ENCODE data around the gene NFKB1.

The NFKB1 gene

GRCh38 chr4:102506523-102506922, 5.4 kb downstream of the NFKB1 start:
- H3K9me3 Mint-ChIP-seq: peaks cover 2% of the 10 kb centered on the region
- no peak for DNase-seq
- peaks cover 57% of the 10 kb centered on the region for H3K4me1 Mint-ChIP-seq
- H3K27ac Mint-ChIP-seq: no peak overlapping the region
- H3K4me3 Mint-ChIP-seq: no peak overlapping the region
- no peaks in the 10 kb centered on the region for H3K27me3 Mint-ChIP-seq
- CTCF ChIA-PET: no interaction called here
- peaks cover 52% of the 10 kb centered on the region for H3K36me3 Mint-ChIP-seq

GRCh38 chr4:102511830-102512605, 10.9 kb downstream of the NFKB1 start:
- CTCF ChIA-PET: interaction anchor here (1.0 kb wide), 1 partner anchor 98 kb away, joined by 3 read pairs; no protein-coding TSS in a partner anchor
- Mint-ChIP-seq H3K27ac (no peak overlapping the region), H3K4me3 (no peak overlapping the region), H3K27me3 (no peaks in the 10 kb centered on the region), H3K4me1 (peaks cover 49% of the 10 kb centered on the region), H3K36me3 (peaks cover 64% of the 10 kb centered on the region), H3K9me3 (peaks cover 12% of the 10 kb centered on the region)
- DNase-seq: no peak

- H3K36me3 Mint-ChIP-seq: peaks cover 59% of the 10 kb centered on the region
- H3K4me3 Mint-ChIP-seq: no peak overlapping the region
- H3K9me3 Mint-ChIP-seq: peaks cover 11% of the 10 kb centered on the region
- H3K27me3 Mint-ChIP-seq: no peaks in the 10 kb centered on the region
- peaks cover 49% of the 10 kb centered on the region for H3K4me1 Mint-ChIP-seq
- DNase-seq: no peak
- CTCF ChIA-PET: no interaction called here
- no peak overlapping the region for H3K27ac Mint-ChIP-seq
Measured at GRCh38 chr4:102514298-102514964, 13.3 kb downstream of the NFKB1 start.

GRCh38 chr4:102517753-102518152, 16.6 kb downstream of the NFKB1 start:
- Mint-ChIP-seq H3K4me1 (peaks cover 64% of the 10 kb centered on the region), H3K4me3 (no peak overlapping the region), H3K9me3 (peaks cover 11% of the 10 kb centered on the region), H3K27me3 (no peaks in the 10 kb centered on the region), H3K27ac (peak overlapping the region; percentile 2), H3K36me3 (peaks cover 47% of the 10 kb centered on the region)
- CTCF ChIA-PET: interaction anchor here (1.7 kb wide), 1 partner anchor 11 kb away, joined by 4 read pairs; no protein-coding TSS in a partner anchor
- no peak for DNase-seq

- CTCF ChIA-PET: interaction anchor here (1.5 to 1.7 kb wide), 2 partner anchors 10 to 23 kb away, joined by 4 to 5 read pairs; no protein-coding TSS in a partner anchor
- Mint-ChIP-seq H3K36me3 (peaks cover 45% of the 10 kb centered on the region), H3K4me1 (peaks cover 73% of the 10 kb centered on the region), H3K27ac (peak overlapping the region; percentile 15), H3K4me3 (no peak overlapping the region), H3K9me3 (peaks cover 11% of the 10 kb centered on the region), H3K27me3 (no peaks in the 10 kb centered on the region)
- no peak for DNase-seq
Measured at GRCh38 chr4:102518703-102519131, 17.6 kb downstream of the NFKB1 start.

GRCh38 chr4:102519925-102520324, 18.8 kb downstream of the NFKB1 start:
- H3K27ac Mint-ChIP-seq: no peak overlapping the region
- peaks cover 78% of the 10 kb centered on the region for H3K4me1 Mint-ChIP-seq
- peaks cover 41% of the 10 kb centered on the region for H3K36me3 Mint-ChIP-seq
- H3K27me3 Mint-ChIP-seq: no peaks in the 10 kb centered on the region
- no peak overlapping the region for H3K4me3 Mint-ChIP-seq
- H3K9me3 Mint-ChIP-seq: peaks cover 6% of the 10 kb centered on the region
- no peak for DNase-seq
- CTCF ChIA-PET: interaction anchor here (0.9 kb wide), 1 partner anchor 69 kb away, joined by 3 read pairs; no protein-coding TSS in a partner anchor

- H3K27me3 Mint-ChIP-seq: no peaks in the 10 kb centered on the region
- DNase-seq: no peak
- H3K36me3 Mint-ChIP-seq: peaks cover 41% of the 10 kb centered on the region
- no peak overlapping the region for H3K4me3 Mint-ChIP-seq
- no peak overlapping the region for H3K27ac Mint-ChIP-seq
- peaks cover 2% of the 10 kb centered on the region for H3K9me3 Mint-ChIP-seq
- H3K4me1 Mint-ChIP-seq: peaks cover 87% of the 10 kb centered on the region
- CTCF ChIA-PET: interaction anchor here (1.5 to 2.2 kb wide), 2 partner anchors 89 to 98 kb away, joined by 3 to 8 read pairs; no protein-coding TSS in a partner anchor
Measured at GRCh38 chr4:102521570-102521969, 20.4 kb downstream of the NFKB1 start.

GRCh38 chr4:102522031-102522440, 20.9 kb downstream of the NFKB1 start:
- no peak for DNase-seq
- Mint-ChIP-seq H3K36me3 (peaks cover 37% of the 10 kb centered on the region), H3K27ac (no peak overlapping the region), H3K9me3 (no peaks in the 10 kb centered on the region), H3K4me1 (peaks cover 87% of the 10 kb centered on the region), H3K27me3 (no peaks in the 10 kb centered on the region), H3K4me3 (no peak overlapping the region)
- CTCF ChIA-PET: interaction anchor here (1.5 to 2.2 kb wide), 2 partner anchors 89 to 98 kb away, joined by 3 to 8 read pairs; no protein-coding TSS in a partner anchor

- DNase-seq: no peak
- peaks cover 91% of the 10 kb centered on the region for H3K4me1 Mint-ChIP-seq
- peaks cover 39% of the 10 kb centered on the region for H3K36me3 Mint-ChIP-seq
- CTCF ChIA-PET: interaction anchor here (1.2 to 1.4 kb wide), 2 partner anchors 12 to 22 kb away, joined by 3 to 4 read pairs; no protein-coding TSS in a partner anchor
- no peak overlapping the region for H3K27ac Mint-ChIP-seq
- no peak overlapping the region for H3K4me3 Mint-ChIP-seq
- no peaks in the 10 kb centered on the region for H3K9me3 Mint-ChIP-seq
- H3K27me3 Mint-ChIP-seq: no peaks in the 10 kb centered on the region
Measured at GRCh38 chr4:102524691-102525090, 23.5 kb downstream of the NFKB1 start.

- DNase-seq: no peak
Measured at GRCh38 chr4:102525097-102525496, 23.9 kb downstream of the NFKB1 start.

GRCh38 chr4:102525504-102525903, 24.3 kb downstream of the NFKB1 start:
- DNase-seq: no peak
- no peaks in the 10 kb centered on the region for H3K9me3 Mint-ChIP-seq

More at GRCh38 chr4:102525097-102525496, 23.9 kb downstream of the NFKB1 start:
- Mint-ChIP-seq H3K4me3 (no peak overlapping the region), H3K27me3 (no peaks in the 10 kb centered on the region), H3K36me3 (peaks cover 43% of the 10 kb centered on the region), H3K27ac (no peak overlapping the region), H3K9me3 (no peaks in the 10 kb centered on the region), H3K4me1 (peaks cover 91% of the 10 kb centered on the region)
- CTCF ChIA-PET: interaction anchor here (1.2 to 1.4 kb wide), 2 partner anchors 12 to 22 kb away, joined by 3 to 4 read pairs; no protein-coding TSS in a partner anchor

GRCh38 chr4:102526532-102526931, 25.4 kb downstream of the NFKB1 start:
- no peak for DNase-seq
- Mint-ChIP-seq H3K27ac (no peak overlapping the region), H3K4me1 (peaks cover 92% of the 10 kb centered on the region), H3K36me3 (peaks cover 50% of the 10 kb centered on the region), H3K27me3 (no peaks in the 10 kb centered on the region), H3K9me3 (no peaks in the 10 kb centered on the region), H3K4me3 (no peak overlapping the region)
- CTCF ChIA-PET: no interaction called here

More at GRCh38 chr4:102525504-102525903, 24.3 kb downstream of the NFKB1 start:
- H3K27ac Mint-ChIP-seq: peak overlapping the region; percentile 11
- H3K4me1 Mint-ChIP-seq: peaks cover 92% of the 10 kb centered on the region
- no peak overlapping the region for H3K4me3 Mint-ChIP-seq
- H3K27me3 Mint-ChIP-seq: no peaks in the 10 kb centered on the region
- CTCF ChIA-PET: interaction anchor here (1.2 to 1.4 kb wide), 2 partner anchors 11 to 23 kb away, joined by 3 to 4 read pairs; no protein-coding TSS in a partner anchor
- peaks cover 45% of the 10 kb centered on the region for H3K36me3 Mint-ChIP-seq

- DNase-seq: no peak
- Mint-ChIP-seq H3K4me1 (peaks cover 89% of the 10 kb centered on the region), H3K27ac (peak overlapping the region; percentile 96), H3K4me3 (peak overlapping the region; percentile 38), H3K36me3 (peaks cover 55% of the 10 kb centered on the region), H3K27me3 (no peaks in the 10 kb centered on the region), H3K9me3 (no peaks in the 10 kb centered on the region)
- CTCF ChIA-PET: interaction anchor here (1.1 to 1.5 kb wide), 4 partner anchors 9 to 564 kb away, joined by 3 to 4 read pairs (median 3); no protein-coding TSS in a partner anchor
Measured at GRCh38 chr4:102527695-102528283, 26.6 kb downstream of the NFKB1 start.

GRCh38 chr4:102529977-102530376, 28.8 kb downstream of the NFKB1 start:
- Mint-ChIP-seq H3K27me3 (no peaks in the 10 kb centered on the region), H3K36me3 (peaks cover 63% of the 10 kb centered on the region), H3K27ac (peak overlapping the region; percentile 42), H3K4me3 (no peak overlapping the region), H3K9me3 (no peaks in the 10 kb centered on the region), H3K4me1 (peaks cover 90% of the 10 kb centered on the region)
- DNase-seq: no peak
- CTCF ChIA-PET: no interaction called here

All from activated naive CD4-positive, alpha-beta T cell treated with anti-CD3 and anti-CD28 coated beads, Interleukin-2, amount 10 ng/mL, durations not matched to agents 7 days and 5 days (primary cell).